ENCODE results near the gene GRID1. TPM values are rescaled to one million over a fixed set of nuclear protein-coding genes. Genes with fewer than 3 reads are reported as not detected.
"Not testable (repeated sequence)": the region's sequence is repeated elsewhere in the genome, so short reads cannot be mapped to it uniquely, and the experiment has no call there.

GRID1 gene
- total RNA-seq, 4 donors from 2014 or later = 0.40 to 1.9 (median 1.00) TPM

DNA sequence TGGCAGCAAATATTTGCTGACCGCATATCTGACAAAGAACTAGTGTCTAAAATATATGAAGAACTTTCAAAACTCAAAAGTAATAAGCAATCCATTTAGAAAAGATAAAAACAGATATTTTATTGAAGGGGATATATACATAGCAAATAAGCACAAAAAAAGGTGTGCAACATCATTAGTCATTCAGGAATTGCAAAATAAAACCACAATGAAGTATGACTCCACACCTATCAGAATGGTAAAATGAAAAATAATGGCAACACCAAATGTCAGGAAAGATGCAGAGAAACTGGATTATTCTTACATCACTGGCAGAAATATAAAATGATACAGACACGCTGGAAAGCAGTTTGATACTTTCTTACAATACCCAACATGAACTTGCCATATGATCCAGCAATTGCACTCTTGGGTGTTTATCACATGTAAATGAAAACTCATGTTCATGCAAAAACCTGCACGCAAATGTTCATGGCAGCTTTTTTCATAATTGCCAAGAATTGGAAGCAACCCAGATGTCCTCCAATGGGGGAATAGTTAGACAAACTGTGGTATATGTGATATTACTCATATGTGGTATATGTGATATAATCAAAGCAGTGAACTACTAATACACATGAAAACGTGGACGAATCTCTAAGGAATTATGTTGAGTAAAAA lies 645.5 kb downstream of the GRID1 start:
- no peaks in the 10 kb centered on the region for H3K27me3 ChIP-seq
- no peaks in the 10 kb centered on the region for H3K36me3 ChIP-seq
- no peak for DNase-seq
- H3K9me3 ChIP-seq = no peaks in the 10 kb centered on the region
- intact Hi-C loops (cut with DNase I; ENCODE audit: low total_unique reads) = no loop called here
- no peak overlapping the region for H3K27ac ChIP-seq
- H3K4me3 ChIP-seq = no peak overlapping the region
- TF ChIP-seq, protein P1, sequence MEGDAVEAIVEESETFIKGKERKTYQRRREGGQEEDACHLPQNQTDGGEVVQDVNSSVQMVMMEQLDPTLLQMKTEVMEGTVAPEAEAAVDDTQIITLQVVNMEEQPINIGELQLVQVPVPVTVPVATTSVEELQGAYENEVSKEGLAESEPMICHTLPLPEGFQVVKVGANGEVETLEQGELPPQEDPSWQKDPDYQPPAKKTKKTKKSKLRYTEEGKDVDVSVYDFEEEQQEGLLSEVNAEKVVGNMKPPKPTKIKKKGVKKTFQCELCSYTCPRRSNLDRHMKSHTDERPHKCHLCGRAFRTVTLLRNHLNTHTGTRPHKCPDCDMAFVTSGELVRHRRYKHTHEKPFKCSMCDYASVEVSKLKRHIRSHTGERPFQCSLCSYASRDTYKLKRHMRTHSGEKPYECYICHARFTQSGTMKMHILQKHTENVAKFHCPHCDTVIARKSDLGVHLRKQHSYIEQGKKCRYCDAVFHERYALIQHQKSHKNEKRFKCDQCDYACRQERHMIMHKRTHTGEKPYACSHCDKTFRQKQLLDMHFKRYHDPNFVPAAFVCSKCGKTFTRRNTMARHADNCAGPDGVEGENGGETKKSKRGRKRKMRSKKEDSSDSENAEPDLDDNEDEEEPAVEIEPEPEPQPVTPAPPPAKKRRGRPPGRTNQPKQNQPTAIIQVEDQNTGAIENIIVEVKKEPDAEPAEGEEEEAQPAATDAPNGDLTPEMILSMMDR (IDR thresholded peaks at IDR 0.05) = no peak
- TF ChIP-seq POLR2AphosphoS5 (IDR thresholded peaks at IDR 0.05) = no peak
- no peak for TF ChIP-seq EP300 (IDR thresholded peaks at IDR 0.05; ENCODE audit: low read depth)
- TF ChIP-seq POLR2A (IDR thresholded peaks at IDR 0.05) = no peak
- in situ Hi-C loops (cut with MboI; ENCODE audit: low pct_ligation_motif_present in 1 of 4, low pct_unique_long_range_greater_than_20kb in 1 of 4, low sequenced_read_pairs in 3 of 4) = no loop called here
- 65% methylated on average over 5 of the region's 5 CpGs for WGBS, 2 donors (ENCODE audit: low coverage in 1 of 2)
- H3K4me1 ChIP-seq = no peaks in the 10 kb centered on the region

- intact Hi-C loops (cut with DNase I; ENCODE audit: low total_unique reads) (no loop called here), in situ Hi-C loops (cut with MboI; ENCODE audit: low pct_ligation_motif_present in 1 of 4, low pct_unique_long_range_greater_than_20kb in 1 of 4, low sequenced_read_pairs in 3 of 4) (no loop called here)
- 47 to 61% methylated on average over 3 of the region's 3 CpGs for WGBS, 2 donors (ENCODE audit: low coverage in 1 of 2)
- Histone ChIP-seq H3K9me3 (no peaks in the 10 kb centered on the region), H3K4me1 (no peaks in the 10 kb centered on the region), H3K36me3 (no peaks in the 10 kb centered on the region), H3K4me3 (no peak overlapping the region), H3K27ac (no peak overlapping the region), H3K27me3 (no peaks in the 10 kb centered on the region)
- no peak for DNase-seq
- no peak for TF ChIP-seq POLR2A (IDR thresholded peaks at IDR 0.05)
- TF ChIP-seq, protein P1 (IDR thresholded peaks at IDR 0.05) = no peak
- no peak for TF ChIP-seq EP300 (IDR thresholded peaks at IDR 0.05; ENCODE audit: low read depth)
- no peak for TF ChIP-seq POLR2AphosphoS5 (IDR thresholded peaks at IDR 0.05)
Observed at GRCh38 chr10:85719408-85719807, 647.2 kb downstream of the GRID1 start.

GRCh38 chr10:85713885-85714284 lies 652.7 kb downstream of the GRID1 start:
- Histone ChIP-seq H3K4me1 (no peaks in the 10 kb centered on the region), H3K27me3 (no peaks in the 10 kb centered on the region), H3K9me3 (no peaks in the 10 kb centered on the region), H3K36me3 (no peaks in the 10 kb centered on the region), H3K4me3 (no peak overlapping the region), H3K27ac (no peak overlapping the region)
- WGBS, 2 donors (ENCODE audit: low coverage in 1 of 2) = 76 to 86% methylated on average over 4 of the region's 4 CpGs
- in situ Hi-C loops (cut with MboI; ENCODE audit: low pct_ligation_motif_present in 1 of 4, low pct_unique_long_range_greater_than_20kb in 1 of 4, low sequenced_read_pairs in 3 of 4) (no loop called here), intact Hi-C loops (cut with DNase I; ENCODE audit: low total_unique reads) (no loop called here)
- no peak for DNase-seq
- TF ChIP-seq EP300 (IDR thresholded peaks at IDR 0.05; ENCODE audit: low read depth) = no peak
- TF ChIP-seq POLR2A (IDR thresholded peaks at IDR 0.05) = no peak
- TF ChIP-seq, protein P1 (IDR thresholded peaks at IDR 0.05) = no peak
- no peak for TF ChIP-seq POLR2AphosphoS5 (IDR thresholded peaks at IDR 0.05)

DNA sequence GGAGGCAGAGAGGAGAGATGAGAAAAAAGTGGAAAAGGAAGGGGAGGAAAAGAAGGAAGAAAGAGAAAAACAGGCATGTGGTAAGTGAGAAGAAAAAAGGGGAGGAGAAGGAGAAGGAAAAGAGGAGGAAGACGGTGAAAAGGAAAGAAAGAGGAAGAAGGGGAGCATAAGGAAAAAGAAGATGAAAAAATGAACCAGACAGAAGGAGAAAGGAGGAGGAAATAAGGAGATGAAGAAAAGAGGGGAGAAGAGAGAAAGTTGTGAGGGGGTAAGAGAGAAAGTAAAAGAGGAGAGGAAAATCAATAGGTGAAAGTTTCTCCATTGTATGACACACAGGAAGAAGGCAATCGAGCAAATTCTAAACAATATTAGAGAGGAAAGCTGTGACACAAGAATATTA lies 663.8 kb downstream of the GRID1 start:
- Histone ChIP-seq H3K36me3 (no peaks in the 10 kb centered on the region), H3K27me3 (no peaks in the 10 kb centered on the region), H3K4me1 (no peaks in the 10 kb centered on the region), H3K4me3 (no peak overlapping the region), H3K9me3 (no peaks in the 10 kb centered on the region), H3K27ac (no peak overlapping the region)
- in situ Hi-C loops (cut with MboI; ENCODE audit: low pct_ligation_motif_present in 1 of 4, low pct_unique_long_range_greater_than_20kb in 1 of 4, low sequenced_read_pairs in 3 of 4) (no loop called here), intact Hi-C loops (cut with DNase I; ENCODE audit: low total_unique reads) (no loop called here)
- no peak for TF ChIP-seq POLR2AphosphoS5 (IDR thresholded peaks at IDR 0.05)
- TF ChIP-seq, protein P1 (IDR thresholded peaks at IDR 0.05) = no peak
- TF ChIP-seq EP300 (IDR thresholded peaks at IDR 0.05; ENCODE audit: low read depth) = no peak
- no peak for TF ChIP-seq POLR2A (IDR thresholded peaks at IDR 0.05)
- no peak for DNase-seq
- 69% methylated on average over 2 of the region's 2 CpGs for WGBS, 2 donors (ENCODE audit: low coverage in 1 of 2)

GRCh38 chr10:85699066-85699465 lies 667.5 kb downstream of the GRID1 start:
- H3K27me3 ChIP-seq; H3K27ac ChIP-seq; H3K36me3 ChIP-seq; DNase-seq; H3K4me3 ChIP-seq; H3K9me3 ChIP-seq; H3K4me1 ChIP-seq; intact Hi-C loops (cut with DNase I; ENCODE audit: low total_unique reads); in situ Hi-C loops (cut with MboI; ENCODE audit: low pct_ligation_motif_present in 1 of 4, low pct_unique_long_range_greater_than_20kb in 1 of 4, low sequenced_read_pairs in 3 of 4): not testable (repeated sequence)
- 77 to 88% methylated on average over 1 to 4 of the region's 4 CpGs for WGBS, 2 donors (ENCODE audit: low coverage in 1 of 2)
